SK-N-SH treated with all-trans-retinoic acid at 6 μM for 48 hours (cell line): ENCODE data around the gene TBL1XR1.

Source experiments
- ARNTL ChIP-seq: fragments of 450-650 bp; formaldehyde crosslinking; IDR thresholded peaks from 2 replicates; pipeline ENCODE4 v1.5.0; 2020; ENCODE audit warnings: low read depth, mild to moderate bottlenecking, moderate library complexity, borderline replicate concordance
- BACH2 ChIP-seq: fragments of 250-450 bp; sonication (Bioruptor Pico); IDR thresholded peaks from 2 replicates; pipeline ENCODE4 v1.9.0; 2021; ENCODE audit warnings: mild to moderate bottlenecking, borderline replicate concordance
- RARB ChIP-seq: fragments of 250-450 bp; sonication (Bioruptor Pico); IDR thresholded peaks from 2 replicates; pipeline ENCODE4 v1.8.0; 2021; ENCODE audit warnings: mild to moderate bottlenecking, moderate library complexity
- SNAI2 ChIP-seq: fragments of 250-450 bp; sonication (Bioruptor Pico); IDR thresholded peaks from 2 replicates; pipeline ENCODE4 v1.5.0; 2020; ENCODE audit warnings: mild to moderate bottlenecking, moderate library complexity
- TOX ChIP-seq: fragments of 250-450 bp; sonication (Bioruptor Pico); IDR thresholded peaks from 2 replicates; pipeline ENCODE4 v1.8.0; 2021; ENCODE audit warnings: mild to moderate bottlenecking, moderate library complexity, borderline replicate concordance
- ZFP30 ChIP-seq: fragments of 450-650 bp; formaldehyde crosslinking; IDR thresholded peaks from 2 replicates; pipeline ENCODE4 v1.5.0; 2022; ENCODE audit warnings: mild to moderate bottlenecking, moderate library complexity
- TF ChIP-seq, protein P1 (sequence below): fragments of 250-450 bp; sonication (Bioruptor Pico); IDR thresholded peaks from 2 replicates; pipeline ENCODE4 v1.5.1; 2020; ENCODE audit warnings: low read depth, mild to moderate bottlenecking, moderate library complexity
- TF ChIP-seq, protein P2 (sequence below): fragments of 250-450 bp; sonication (Bioruptor Pico); IDR thresholded peaks from 2 replicates; pipeline ENCODE4 v1.8.0; 2021; ENCODE audit warnings: low read depth, mild to moderate bottlenecking, moderate library complexity, borderline replicate concordance
- TF ChIP-seq, protein P3 (sequence below): fragments of 250-450 bp; sonication (Bioruptor Pico); IDR thresholded peaks from 2 replicates; pipeline ENCODE4 v1.8.0; 2020; ENCODE audit warnings: mild to moderate bottlenecking, moderate library complexity, borderline replicate concordance

DNA sequence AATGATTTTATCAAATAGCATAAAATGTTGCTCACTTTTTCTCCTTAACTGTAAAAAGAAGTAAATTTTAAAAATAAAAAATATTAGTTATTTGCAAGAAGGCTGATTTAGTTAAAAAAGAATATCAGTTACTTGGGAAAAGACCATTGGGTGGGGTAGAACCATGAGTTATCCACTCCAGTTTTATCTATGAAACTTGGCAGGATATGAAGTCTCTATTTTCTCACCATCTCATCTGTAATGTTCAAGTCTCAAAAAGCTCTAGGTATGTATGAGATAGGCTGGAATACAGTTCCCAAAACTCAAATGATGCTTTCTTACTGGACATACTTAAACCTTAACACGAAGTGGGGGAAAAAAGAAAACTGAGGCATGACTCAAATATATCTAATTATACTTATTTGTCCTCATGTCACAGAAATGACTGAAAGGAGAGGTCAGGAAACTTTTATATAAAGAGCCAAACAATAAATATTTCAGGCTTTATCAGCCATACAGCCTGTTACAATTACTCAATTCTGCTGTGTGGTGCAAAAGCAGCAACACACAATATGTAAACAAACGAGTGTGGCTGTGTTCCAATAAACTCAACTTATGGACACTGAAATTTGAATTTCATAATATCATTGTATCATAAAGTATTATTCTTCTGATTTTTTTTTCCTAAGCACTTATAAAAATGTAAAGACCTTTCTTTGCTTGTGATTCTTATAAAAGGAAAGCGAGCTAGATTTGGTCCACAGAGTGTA lies 131.8 kb downstream of the TBL1XR1 start:
- no peak for TF ChIP-seq SNAI2 (CRISPR knock-in tag)
- TF ChIP-seq ZFP30 (CRISPR knock-in tag) = no peak
- TF ChIP-seq, protein P1, sequence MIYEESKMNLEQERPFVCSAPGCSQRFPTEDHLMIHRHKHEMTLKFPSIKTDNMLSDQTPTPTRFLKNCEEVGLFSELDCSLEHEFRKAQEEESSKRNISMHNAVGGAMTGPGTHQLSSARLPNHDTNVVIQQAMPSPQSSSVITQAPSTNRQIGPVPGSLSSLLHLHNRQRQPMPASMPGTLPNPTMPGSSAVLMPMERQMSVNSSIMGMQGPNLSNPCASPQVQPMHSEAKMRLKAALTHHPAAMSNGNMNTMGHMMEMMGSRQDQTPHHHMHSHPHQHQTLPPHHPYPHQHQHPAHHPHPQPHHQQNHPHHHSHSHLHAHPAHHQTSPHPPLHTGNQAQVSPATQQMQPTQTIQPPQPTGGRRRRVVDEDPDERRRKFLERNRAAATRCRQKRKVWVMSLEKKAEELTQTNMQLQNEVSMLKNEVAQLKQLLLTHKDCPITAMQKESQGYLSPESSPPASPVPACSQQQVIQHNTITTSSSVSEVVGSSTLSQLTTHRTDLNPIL (CRISPR knock-in tag) = no peak
- TF ChIP-seq BACH2 (CRISPR knock-in tag) = no peak
- TF ChIP-seq, protein P2, sequence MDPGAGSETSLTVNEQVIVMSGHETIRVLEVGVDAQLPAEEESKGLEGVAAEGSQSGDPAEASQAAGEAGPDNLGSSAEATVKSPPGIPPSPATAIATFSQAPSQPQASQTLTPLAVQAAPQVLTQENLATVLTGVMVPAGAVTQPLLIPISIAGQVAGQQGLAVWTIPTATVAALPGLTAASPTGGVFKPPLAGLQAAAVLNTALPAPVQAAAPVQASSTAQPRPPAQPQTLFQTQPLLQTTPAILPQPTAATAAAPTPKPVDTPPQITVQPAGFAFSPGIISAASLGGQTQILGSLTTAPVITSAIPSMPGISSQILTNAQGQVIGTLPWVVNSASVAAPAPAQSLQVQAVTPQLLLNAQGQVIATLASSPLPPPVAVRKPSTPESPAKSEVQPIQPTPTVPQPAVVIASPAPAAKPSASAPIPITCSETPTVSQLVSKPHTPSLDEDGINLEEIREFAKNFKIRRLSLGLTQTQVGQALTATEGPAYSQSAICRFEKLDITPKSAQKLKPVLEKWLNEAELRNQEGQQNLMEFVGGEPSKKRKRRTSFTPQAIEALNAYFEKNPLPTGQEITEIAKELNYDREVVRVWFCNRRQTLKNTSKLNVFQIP (CRISPR knock-in tag) = no peak
- TF ChIP-seq, protein P3, sequence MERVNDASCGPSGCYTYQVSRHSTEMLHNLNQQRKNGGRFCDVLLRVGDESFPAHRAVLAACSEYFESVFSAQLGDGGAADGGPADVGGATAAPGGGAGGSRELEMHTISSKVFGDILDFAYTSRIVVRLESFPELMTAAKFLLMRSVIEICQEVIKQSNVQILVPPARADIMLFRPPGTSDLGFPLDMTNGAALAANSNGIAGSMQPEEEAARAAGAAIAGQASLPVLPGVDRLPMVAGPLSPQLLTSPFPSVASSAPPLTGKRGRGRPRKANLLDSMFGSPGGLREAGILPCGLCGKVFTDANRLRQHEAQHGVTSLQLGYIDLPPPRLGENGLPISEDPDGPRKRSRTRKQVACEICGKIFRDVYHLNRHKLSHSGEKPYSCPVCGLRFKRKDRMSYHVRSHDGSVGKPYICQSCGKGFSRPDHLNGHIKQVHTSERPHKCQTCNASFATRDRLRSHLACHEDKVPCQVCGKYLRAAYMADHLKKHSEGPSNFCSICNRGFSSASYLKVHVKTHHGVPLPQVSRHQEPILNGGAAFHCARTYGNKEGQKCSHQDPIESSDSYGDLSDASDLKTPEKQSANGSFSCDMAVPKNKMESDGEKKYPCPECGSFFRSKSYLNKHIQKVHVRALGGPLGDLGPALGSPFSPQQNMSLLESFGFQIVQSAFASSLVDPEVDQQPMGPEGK (CRISPR knock-in tag) = no peak
- TF ChIP-seq RARB (CRISPR knock-in tag) = no peak
- no peak for TF ChIP-seq TOX (CRISPR knock-in tag)
- no peak for TF ChIP-seq ARNTL (CRISPR knock-in tag)
